Fibroblast of upper back skin (primary cell): ENCODE data around the gene DPYSL4.
A peak's percentile ranks its signal among the peaks of the same experiment; 100 is the strongest.

Experiments
- DNase-seq: peaks from one replicate; pipeline ENCODE4 v3.0.0-alpha.2; 2013

Gene DPYSL4

GRCh38 chr10:132248455-132249225, 61.9 kb downstream of the DPYSL4 start:
- peak; percentile 16 for DNase-seq

DNA sequence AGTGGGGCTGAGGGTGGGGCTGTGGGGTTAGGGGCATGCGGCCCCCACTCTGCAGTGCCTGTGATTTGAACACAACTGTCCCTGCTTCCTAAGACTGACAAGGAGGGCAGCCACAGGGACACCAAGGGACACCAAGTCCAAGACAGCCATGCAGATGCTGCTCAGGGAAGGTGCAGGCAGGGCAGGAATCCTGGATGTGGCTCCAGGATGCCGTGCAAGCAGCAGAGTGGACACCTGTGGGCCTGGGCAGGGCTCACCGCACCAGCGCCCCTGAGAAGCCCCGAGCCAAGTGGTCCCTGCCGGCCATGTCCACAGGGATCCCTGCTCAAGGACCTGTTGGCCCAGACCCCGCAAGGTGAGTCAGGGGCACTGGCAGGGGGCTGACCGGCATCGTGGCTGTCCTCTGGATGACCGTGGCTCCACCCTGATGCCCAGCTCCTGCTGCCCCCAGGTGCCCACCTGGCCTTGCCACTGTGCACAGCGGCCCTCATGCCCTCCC, 62.5 kb downstream of the DPYSL4 start:
- no peak for DNase-seq

GRCh38 chr10:132249824-132250375, 63.2 kb downstream of the DPYSL4 start:
- no peak for DNase-seq

DNA sequence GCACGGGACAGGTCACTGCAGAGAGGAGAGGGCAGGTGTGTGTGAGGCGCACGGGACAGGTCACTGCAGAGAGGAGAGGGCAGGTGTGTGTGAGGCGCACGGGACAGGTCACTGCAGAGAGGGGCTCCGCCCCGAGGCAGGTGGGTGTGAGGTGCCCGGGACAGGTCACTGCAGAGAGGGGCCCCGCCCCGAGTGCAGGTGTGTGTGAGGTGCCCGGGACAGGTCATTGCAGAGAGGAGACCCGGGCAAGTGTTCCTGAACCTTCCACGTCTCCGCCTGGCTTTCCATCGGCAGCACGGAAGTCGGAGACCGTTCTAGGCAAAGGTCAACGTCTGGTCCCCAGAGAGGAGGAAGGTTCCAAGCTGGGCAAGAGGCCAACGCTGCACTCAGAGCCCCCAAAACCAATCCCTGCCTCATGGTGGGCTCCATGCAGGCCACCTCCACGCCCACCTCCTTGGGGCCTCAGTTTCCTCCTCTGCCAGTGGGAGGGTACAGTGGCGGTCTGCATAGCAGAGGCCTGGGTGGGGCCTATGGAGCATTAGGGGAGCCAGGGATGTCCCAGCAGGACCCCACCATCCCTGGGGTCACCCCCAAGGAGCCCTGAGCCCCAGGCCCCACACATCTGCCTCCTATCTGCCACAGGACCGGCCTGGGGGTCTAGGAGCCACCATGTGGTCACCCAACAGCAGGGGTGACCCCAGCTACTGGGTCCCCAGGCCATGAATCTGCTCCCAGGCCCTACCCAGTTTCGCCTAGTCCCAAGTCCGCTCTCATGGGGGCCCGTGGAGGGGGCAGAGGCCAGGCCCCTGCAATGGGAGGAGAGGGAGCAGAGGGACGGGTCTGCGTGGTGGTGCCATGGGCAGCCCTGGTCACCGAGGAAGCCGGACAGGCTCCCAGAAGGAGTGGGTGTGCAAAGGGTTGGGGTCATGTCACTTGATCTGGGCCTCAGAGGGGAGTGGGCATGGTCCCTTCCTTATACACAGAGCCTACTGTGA, 64.0 kb downstream of the DPYSL4 start:
- no peak for DNase-seq

GRCh38 chr10:132251928-132252327, 65.2 kb downstream of the DPYSL4 start:
- no peak for DNase-seq

GRCh38 chr10:132252412-132252811, 65.7 kb downstream of the DPYSL4 start:
- no peak for DNase-seq

GRCh38 chr10:132253092-132253687, 66.4 kb downstream of the DPYSL4 start:
- DNase-seq: no peak

- DNase-seq: no peak
Observed at GRCh38 chr10:132254841-132255240, 68.1 kb downstream of the DPYSL4 start.
